Esophagus squamous epithelium (tissue), 4 donors: Measurements from ENCODE around the gene SPECC1L.

ENCODE experiments used
- POLR2A ChIP-seq, 4 donors: fragments of 450-650 bp; IDR thresholded peaks; one replicate each; pipeline ENCODE4 v1.6.1; 2017; ENCODE audit warnings: antibody characterized with exemption in 4 of 4, mild to moderate bottlenecking in 4 of 4, moderate library complexity in 3 of 4
- TF ChIP-seq, protein P1 (sequence below), 6 experiments: fragments of 450-650 bp in 4 of 6; fragments of 200-600 bp in 2 of 6; sonication (generic) in 2 of 6; IDR thresholded peaks; one replicate each; pipeline ENCODE4 v1.5.1; 2016 to 2019; ENCODE audit warnings: antibody characterized with exemption in 6 of 6, mild to moderate bottlenecking in 4 of 6, moderate library complexity in 4 of 6

- TF ChIP-seq, protein P1, sequence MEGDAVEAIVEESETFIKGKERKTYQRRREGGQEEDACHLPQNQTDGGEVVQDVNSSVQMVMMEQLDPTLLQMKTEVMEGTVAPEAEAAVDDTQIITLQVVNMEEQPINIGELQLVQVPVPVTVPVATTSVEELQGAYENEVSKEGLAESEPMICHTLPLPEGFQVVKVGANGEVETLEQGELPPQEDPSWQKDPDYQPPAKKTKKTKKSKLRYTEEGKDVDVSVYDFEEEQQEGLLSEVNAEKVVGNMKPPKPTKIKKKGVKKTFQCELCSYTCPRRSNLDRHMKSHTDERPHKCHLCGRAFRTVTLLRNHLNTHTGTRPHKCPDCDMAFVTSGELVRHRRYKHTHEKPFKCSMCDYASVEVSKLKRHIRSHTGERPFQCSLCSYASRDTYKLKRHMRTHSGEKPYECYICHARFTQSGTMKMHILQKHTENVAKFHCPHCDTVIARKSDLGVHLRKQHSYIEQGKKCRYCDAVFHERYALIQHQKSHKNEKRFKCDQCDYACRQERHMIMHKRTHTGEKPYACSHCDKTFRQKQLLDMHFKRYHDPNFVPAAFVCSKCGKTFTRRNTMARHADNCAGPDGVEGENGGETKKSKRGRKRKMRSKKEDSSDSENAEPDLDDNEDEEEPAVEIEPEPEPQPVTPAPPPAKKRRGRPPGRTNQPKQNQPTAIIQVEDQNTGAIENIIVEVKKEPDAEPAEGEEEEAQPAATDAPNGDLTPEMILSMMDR (IDR thresholded peaks at IDR 0.05): no peak
- TF ChIP-seq POLR2A (IDR thresholded peaks at IDR 0.05): no peak
Observed at GRCh38 chr22:24236656-24237055, 34.0 kb upstream of the SPECC1L start.
